Measurements from ENCODE around the gene ARHGAP12. TPM values are rescaled to one million over a fixed set of nuclear protein-coding genes. Genes with fewer than 3 reads are reported as not detected.

The ARHGAP12 gene
- total RNA-seq, 1 experiment from 2014 or later: 39.5 TPM

- ChIA-PET CTCF (no interaction called here), POLR2A (no interaction called here)
- Mint-ChIP-seq H3K27ac (no peak overlapping the region), H3K4me1 (no peaks in the 10 kb centered on the region), H3K4me3 (no peak overlapping the region), H3K27me3 (ENCODE audit: low read depth) (no peaks in the 10 kb centered on the region), H3K36me3 (peaks cover 27% of the 10 kb centered on the region), H3K9me3 (peaks cover 37% of the 10 kb centered on the region)
- ATAC-seq: no peak
- DNase-seq (ENCODE audit: low spot score): no peak
- no peak for TF ChIP-seq NFATC4 (CRISPR knock-in tag; IDR thresholded peaks at IDR 0.05)
- no peak for TF ChIP-seq NFE2L1 (CRISPR knock-in tag; IDR thresholded peaks at IDR 0.05)
- no peak for TF ChIP-seq HMGA2 (CRISPR knock-in tag; IDR thresholded peaks at IDR 0.05)
- no peak for TF ChIP-seq FOXJ3 (CRISPR knock-in tag; IDR thresholded peaks at IDR 0.05; ENCODE audit: borderline replicate concordance)
- no peak for TF ChIP-seq ATF1 (CRISPR knock-in tag; IDR thresholded peaks at IDR 0.05)
- no peak for TF ChIP-seq USF2 (CRISPR knock-in tag; IDR thresholded peaks at IDR 0.05)
- TF ChIP-seq ZNF281 (CRISPR knock-in tag; IDR thresholded peaks at IDR 0.05): no peak
- TF ChIP-seq GABPB1 (CRISPR knock-in tag; IDR thresholded peaks at IDR 0.05): no peak
Measured at GRCh38 chr10:31956200-31956946, 27.7 kb upstream of the ARHGAP12 start.

- CTCF ChIA-PET: no interaction called here
- H3K27ac Mint-ChIP-seq: no peak overlapping the region
- H3K9me3 Mint-ChIP-seq: peaks cover 43% of the 10 kb centered on the region
- ATAC-seq: no peak
- no peaks in the 10 kb centered on the region for H3K4me1 Mint-ChIP-seq
- DNase-seq (ENCODE audit: low spot score): no peak
- POLR2A ChIA-PET: no interaction called here
- H3K36me3 Mint-ChIP-seq: peaks cover 27% of the 10 kb centered on the region
- H3K27me3 Mint-ChIP-seq (ENCODE audit: low read depth): no peaks in the 10 kb centered on the region
- no peak overlapping the region for H3K4me3 Mint-ChIP-seq
- TF ChIP-seq PRRX2 (CRISPR knock-in tag; IDR thresholded peaks at IDR 0.05) (no peak), E2F1 (CRISPR knock-in tag; IDR thresholded peaks at IDR 0.05) (no peak), SMAD4 (CRISPR knock-in tag; IDR thresholded peaks at IDR 0.05) (no peak), NR3C1 (CRISPR knock-in tag; conservative IDR thresholded peaks at IDR 0.05; ENCODE audit: low read depth) (no peak), ZBTB21 (CRISPR knock-in tag; IDR thresholded peaks at IDR 0.05; ENCODE audit: borderline replicate concordance) (no peak), PRDM15 (CRISPR knock-in tag; IDR thresholded peaks at IDR 0.05) (no peak), USF2 (CRISPR knock-in tag; IDR thresholded peaks at IDR 0.05) (no peak), NFYB (CRISPR knock-in tag; conservative IDR thresholded peaks at IDR 0.05; ENCODE audit: low read depth) (no peak), FOXK1 (CRISPR knock-in tag; IDR thresholded peaks at IDR 0.05) (no peak), TEAD1 (CRISPR knock-in tag; IDR thresholded peaks at IDR 0.05) (no peak), ZNF532 (CRISPR knock-in tag; IDR thresholded peaks at IDR 0.05; ENCODE audit: borderline replicate concordance) (no peak), IRF1 (CRISPR knock-in tag; IDR thresholded peaks at IDR 0.05) (no peak)
Measured at GRCh38 chr10:31954410-31955191, 26.0 kb upstream of the ARHGAP12 start.
